Adrenal gland (tissue), 12 donors: ENCODE data around the gene PCK1. TPM values are rescaled to one million over a fixed set of nuclear protein-coding genes. Genes with fewer than 3 reads are reported as not detected.

Experiments used
- DNase-seq, 7 donors: peaks; one replicate each; pipeline ENCODE4 v3.0.0-alpha.2; 2019 to 2020
- H3K27ac ChIP-seq, 5 donors: fragments of 200-600 bp; sonication (generic) in 4 of 5; 1 replicate in 3 of 5; 2 replicates in 2 of 5; pipeline versions ENCODE4 v1.5.1 to v1.8.0; 2016 to 2020; ENCODE audit warnings: mild to moderate bottlenecking in 1 of 5
- H3K27me3 ChIP-seq: fragments of 200-600 bp; 2 replicates; pipeline ENCODE4 v1.8.0; 2021
- H3K36me3 ChIP-seq, 2 donors: fragments of 200-600 bp; replicated peaks in 1 of 2; 1 replicate in 1 of 2; 2 replicates in 1 of 2; pipeline versions ENCODE4 v1.5.1 to v1.8.0; 2018 to 2022
- H3K4me1 ChIP-seq, 2 donors: fragments of 200-600 bp; replicated peaks in 1 of 2; 1 replicate in 1 of 2; 2 replicates in 1 of 2; pipeline versions ENCODE4 v1.5.1 to v1.8.0; 2018 to 2021
- H3K4me3 ChIP-seq, 4 donors: fragments of 200-600 bp; sonication (generic) in 3 of 4; one replicate each; pipeline ENCODE4 v1.5.1; 2016 to 2018
- H3K9me3 ChIP-seq, 3 donors: fragments of 200-600 bp; sonication (generic) in 1 of 3; replicated peaks in 1 of 3; 1 replicate in 2 of 3; 2 replicates in 1 of 3; pipeline versions ENCODE4 v1.5.1 to v1.8.0; 2016 to 2021
- CTCF ChIP-seq, 6 experiments: fragments of 450-650 bp in 4 of 6; fragments of 200-600 bp in 2 of 6; sonication (generic) in 1 of 6; IDR thresholded peaks; 1 replicate in 5 of 6; 2 replicates in 1 of 6; pipeline versions ENCODE4 v1.5.1 to v1.8.0; 2016 to 2021; ENCODE audit warnings: antibody characterized with exemption in 6 of 6, mild to moderate bottlenecking in 2 of 6, moderate library complexity in 1 of 6
- POLR2A ChIP-seq, 2 donors: fragments of 450-650 bp; IDR thresholded peaks; one replicate each; pipeline ENCODE4 v1.6.1; 2017; ENCODE audit warnings: antibody characterized with exemption in 2 of 2, mild to moderate bottlenecking in 2 of 2, moderate library complexity in 1 of 2
- WGBS, 4 donors: extraction: QIAGEN DNeasy Blood & Tissue Kit in 2 of 4; methylation state at CpG; one replicate each; pipeline versions ENCODE4 v1.1.5 to v1.1.7; 2013 to 2017; 5-methylcytosine and 5-hydroxymethylcytosine counted together
- intact Hi-C, 2 donors: fragments of 100-400 bp; cut with DNase I; formaldehyde crosslinking; loops; one replicate each; pipeline versions ENCODE4 v1.14.1 to v1.15.0; 2022 to 2023
- polyA plus RNA-seq, 3 donors: library from polyadenylated mRNA; stranded (reverse); fragments of 200-250 nt in 2 of 3; fragments of 350-450 nt in 1 of 3; fragmentation: Illumina TruSeq in 1 of 3; extraction: RNeasy Lipid Tissue Mini Kit (QIAGEN cat#74804) in 1 of 3; gene quantifications; one replicate each; pipeline ENCODE4 v1.2.3, GENCODE V29; 2013 to 2014
- total RNA-seq, 9 donors: library from RNA; depleted of rRNA in 4 of 9; stranded (reverse); fragments of >200 nt in 4 of 9; fragments of 120-200 nt in 1 of 9; fragmentation: NEBNext Ultra II Directional in 1 of 9; extraction: Animal tissue kit (Norgen Biotek cat#: 25700) in 1 of 9; gene quantifications; one replicate each; pipeline versions ENCODE4 v1.1.0 to v1.2.4, GENCODE V29; 2013 to 2023
- donor health status: healthy with polysubstance abuse.
- donor health status: Bipolar disorder and iron deficiency.
- donor health status: DM: yes; HTN: yes; CAD: no.
- donor health status: DM: no; HTN: no; CAD: no.
- donor health status: DM: no; HTN: no; CAD: no.
- donor health status: DM: yes; HTN: yes; CAD: no.

The PCK1 gene
- total and polyA plus RNA-seq, 12 donors = 0.06 to 5.4 (median 0.65) TPM

GRCh38 chr20:57555457-57556184 is 5.3 kb upstream of the PCK1 start:
- no peak for DNase-seq
- Histone ChIP-seq H3K4me1 (peaks cover 0 to 2% of the 10 kb centered on the region in 2 donors), H3K9me3 (no peaks in the 10 kb centered on the region), H3K27me3 (peaks cover 6% of the 10 kb centered on the region), H3K4me3 (no peak overlapping the region), H3K27ac (no peak overlapping the region), H3K36me3 (no peaks in the 10 kb centered on the region)
- no peak for TF ChIP-seq CTCF (IDR thresholded peaks at IDR 0.05)
- TF ChIP-seq POLR2A (IDR thresholded peaks at IDR 0.05) = no peak
- 75 to 80% (median 76%) methylated on average over 11 of the region's 11 CpGs for WGBS, 4 donors
- intact Hi-C loops = no loop called here

GRCh38 chr20:57556980-57557274 is 4.0 kb upstream of the PCK1 start:
- no peak for DNase-seq
- 40 to 79% (median 76%) methylated on average over 1 to 3 of the region's 3 CpGs for WGBS, 4 donors
- intact Hi-C loops = no loop called here
- H3K27me3 ChIP-seq = peaks cover 6% of the 10 kb centered on the region
- H3K27ac ChIP-seq = no peak overlapping the region
- H3K9me3 ChIP-seq = no peaks in the 10 kb centered on the region
- TF ChIP-seq POLR2A (IDR thresholded peaks at IDR 0.05) (no peak), CTCF (IDR thresholded peaks at IDR 0.05) (no peak)
- H3K4me3 ChIP-seq = no peak overlapping the region
- peaks cover 0 to 4% of the 10 kb centered on the region in 2 donors for H3K4me1 ChIP-seq
- no peaks in the 10 kb centered on the region for H3K36me3 ChIP-seq

GRCh38 chr20:57557926-57558613 is 2.8 kb upstream of the PCK1 start:
- H3K9me3 ChIP-seq = no peaks in the 10 kb centered on the region
- intact Hi-C loops = no loop called here
- H3K4me1 ChIP-seq = peaks cover 0 to 4% of the 10 kb centered on the region in 2 donors
- no peak overlapping the region for H3K27ac ChIP-seq
- H3K36me3 ChIP-seq = no peaks in the 10 kb centered on the region
- TF ChIP-seq POLR2A (IDR thresholded peaks at IDR 0.05) (no peak), CTCF (IDR thresholded peaks at IDR 0.05) (no peak)
- H3K4me3 ChIP-seq = no peak overlapping the region
- 73 to 79% (median 76%) methylated on average over 9 of the region's 9 CpGs for WGBS, 4 donors
- peaks cover 6% of the 10 kb centered on the region for H3K27me3 ChIP-seq
- no peak for DNase-seq

GRCh38 chr20:57558614-57559288 is 2.2 kb upstream of the PCK1 start:
- Histone ChIP-seq H3K36me3 (no peaks in the 10 kb centered on the region), H3K4me1 (peaks cover 0 to 4% of the 10 kb centered on the region in 2 donors), H3K9me3 (no peaks in the 10 kb centered on the region), H3K27me3 (peaks cover 6% of the 10 kb centered on the region), H3K4me3 (no peak overlapping the region), H3K27ac (no peak overlapping the region)
- DNase-seq = no peak
- no peak for TF ChIP-seq CTCF (IDR thresholded peaks at IDR 0.05)
- TF ChIP-seq POLR2A (IDR thresholded peaks at IDR 0.05) = no peak
- 58 to 62% (median 61%) methylated on average over 11 to 15 of the region's 15 CpGs for WGBS, 4 donors
- intact Hi-C loops = no loop called here
